Naive thymus-derived CD8-positive, alpha-beta T cell (primary cell): Measurements from ENCODE around the gene ABHD17B. TPM values are rescaled to one million over a fixed set of nuclear protein-coding genes. Genes with fewer than 3 reads are reported as not detected.
A peak's percentile ranks its signal among the peaks of the same experiment; 100 is the strongest.
"Not testable (repeated sequence)": the region's sequence is repeated elsewhere in the genome, so short reads cannot be mapped to it uniquely, and the experiment has no call there.

Experiments
- ATAC-seq, 2 donors: fragments of 150-1000 bp; cut with Tn5 transposase in 1 of 2; sonication (Bioruptor Pico), chemical (Tn5 transposase) in 1 of 2; 1 replicate in 1 of 2; 2 replicates in 1 of 2; pipeline ENCODE4 v1.10.0; 2021; ENCODE audit warnings: mild to moderate bottlenecking in 2 of 2, moderate library complexity in 2 of 2
- POLR2A ChIA-PET: fragments of 350-600 bp; sonication (Branson Sonifier 250); formaldehyde crosslinking; loops from one replicate; lab custom pipeline; 2021; ENCODE audit warnings: antibody characterized with exemption; lab: Charles Lee
- DNase-seq, 10 donors: peaks; one replicate each; pipeline versions ENCODE4 v3.0.0 to v3.0.0-alpha.2; 2020 to 2022
- H3K27ac Mint-ChIP-seq, 10 donors: one replicate each; pipeline ENCODE4 v1.8.0; 2020 to 2022; ENCODE audit warnings: mild to moderate bottlenecking in 10 of 10, mixed read lengths in 10 of 10, moderate library complexity in 4 of 10, inconsistent platforms in 1 of 10
- H3K27me3 Mint-ChIP-seq, 5 donors: one replicate each; pipeline ENCODE4 v1.8.0; 2021 to 2022; ENCODE audit warnings: mixed read lengths in 5 of 5
- H3K36me3 Mint-ChIP-seq, 3 donors: one replicate each; pipeline ENCODE4 v1.8.0; 2020 to 2022; ENCODE audit warnings: mixed read lengths in 3 of 3, mild to moderate bottlenecking in 2 of 3, inconsistent platforms in 1 of 3
- H3K4me1 Mint-ChIP-seq, 4 donors: one replicate each; pipeline ENCODE4 v1.8.0; 2021 to 2022; ENCODE audit warnings: mixed read lengths in 4 of 4
- H3K4me3 Mint-ChIP-seq, 10 donors: one replicate each; pipeline ENCODE4 v1.8.0; 2020 to 2022; ENCODE audit warnings: mild to moderate bottlenecking in 10 of 10, mixed read lengths in 10 of 10, moderate library complexity in 6 of 10, inconsistent platforms in 1 of 10
- H3K9me3 Mint-ChIP-seq, 9 donors: one replicate each; pipeline ENCODE4 v1.8.0; 2020 to 2022; ENCODE audit warnings: mixed read lengths in 9 of 9, mild to moderate bottlenecking in 3 of 9, inconsistent platforms in 1 of 9, moderate library complexity in 1 of 9
- polyA plus RNA-seq, 3 donors: library from polyadenylated mRNA; unstranded; fragments of 300-500 nt; fragmentation: Illumina TruSeq; gene quantifications; one replicate each; pipeline ENCODE4 v1.2.3, GENCODE V29; 2021
- total RNA-seq, 8 experiments: library from RNA in 2 of 8; stranded (reverse) in 2 of 8; gene quantifications; one replicate each; pipeline ENCODE4 v1.2.3 and lab custom pipeline; 2021 to 2026

The ABHD17B gene
- total and polyA plus RNA-seq, 5 experiments from 2014 or later, result 20.3 to 25.8 (median 23.9) TPM

GRCh38 chr9:71909887-71910649 lies 925 bp downstream of the ABHD17B start:
- peaks cover 30 to 72% (median 66%) of the 10 kb centered on the region in 4 donors for H3K4me1 Mint-ChIP-seq
- POLR2A ChIA-PET, result interaction anchor here (1.3 to 2.1 kb wide), 4 partner anchors 13 to 142 kb away, joined by 3 to 10 read pairs (median 4); partner anchors contain the start of gene CEMIP2

DNA sequence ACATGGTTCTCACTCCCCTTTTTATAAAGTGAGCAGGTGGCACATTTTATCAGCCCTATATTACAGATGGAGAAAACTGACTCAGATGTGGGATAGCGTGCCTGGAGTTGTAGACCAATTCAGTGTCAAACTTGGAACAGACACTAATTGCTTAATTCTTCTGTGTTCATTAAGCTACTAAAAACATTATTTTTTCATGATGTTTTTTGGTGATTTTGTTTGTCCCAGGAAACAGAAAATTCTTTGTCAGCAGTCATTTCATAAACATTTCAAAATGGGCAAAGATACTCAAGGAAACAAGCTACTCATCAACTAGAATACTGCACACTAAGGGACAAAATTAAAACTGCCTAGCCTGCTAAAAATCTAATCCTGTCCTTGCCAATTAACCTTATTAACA lies 2.2 kb downstream of the ABHD17B start:
- Mint-ChIP-seq H3K4me1 (peaks cover 28 to 72% (median 67%) of the 10 kb centered on the region in 4 donors), H3K36me3 (peaks cover 0 to 5% (median 0%) of the 10 kb centered on the region in 3 donors)
- POLR2A ChIA-PET, result no interaction called here

More at GRCh38 chr9:71909887-71910649, 925 bp downstream of the ABHD17B start:
- peak overlapping the region; percentile 91 to 100 (median 100) for H3K4me3 Mint-ChIP-seq
- no peaks in the 10 kb centered on the region for H3K27me3 Mint-ChIP-seq
- H3K9me3 Mint-ChIP-seq, result peaks cover 0 to 2% (median 0%) of the 10 kb centered on the region in 9 donors
- H3K27ac Mint-ChIP-seq, result peak overlapping the region; percentile 47 to 91 (median 74)
- DNase-seq (peak in 7 of 10 donors; percentile 5 to 32 (median 25)), ATAC-seq (peak in 1 of 2 donors; percentile 0)
- H3K36me3 Mint-ChIP-seq, result peaks cover 0 to 9% (median 0%) of the 10 kb centered on the region in 3 donors

GRCh38 chr9:71904076-71904475 lies 6.9 kb downstream of the ABHD17B start:
- ATAC-seq, result no peak
- Mint-ChIP-seq H3K4me1 (peaks cover 25 to 84% (median 71%) of the 10 kb centered on the region in 4 donors), H3K4me3 (no peak overlapping the region), H3K9me3 (no peaks in the 10 kb centered on the region), H3K36me3 (peaks cover 0 to 5% (median 0%) of the 10 kb centered on the region in 3 donors), H3K27me3 (no peaks in the 10 kb centered on the region), H3K27ac (peak overlapping the region in 3 of 10 donors; percentile 5 to 84 (median 64))
- POLR2A ChIA-PET, result no interaction called here
- no peak for DNase-seq

More for the DNA sequence above, 2.2 kb downstream of the ABHD17B start:
- H3K27me3 Mint-ChIP-seq, result no peaks in the 10 kb centered on the region
- no peak for DNase-seq
- H3K27ac Mint-ChIP-seq, result peak overlapping the region in 3 of 10 donors; percentile 48 to 83 (median 75)
- H3K9me3 Mint-ChIP-seq, result peaks cover 0 to 2% (median 0%) of the 10 kb centered on the region in 9 donors
- H3K4me3 Mint-ChIP-seq, result peak overlapping the region; percentile 88 to 100 (median 100)
- ATAC-seq, result no peak

GRCh38 chr9:71901695-71902597 lies 9.0 kb downstream of the ABHD17B start:
- no peak for DNase-seq
- Mint-ChIP-seq H3K4me1 (peaks cover 22 to 84% (median 73%) of the 10 kb centered on the region in 4 donors), H3K36me3 (peaks cover 0 to 5% (median 0%) of the 10 kb centered on the region in 3 donors), H3K27me3 (no peaks in the 10 kb centered on the region), H3K4me3 (peak overlapping the region in 8 of 10 donors; percentile 14 to 53 (median 24)), H3K27ac (peak overlapping the region; percentile 37 to 84 (median 58)), H3K9me3 (no peaks in the 10 kb centered on the region)
- POLR2A ChIA-PET, result no interaction called here
- ATAC-seq, result peak; percentile 49 to 60

DNA sequence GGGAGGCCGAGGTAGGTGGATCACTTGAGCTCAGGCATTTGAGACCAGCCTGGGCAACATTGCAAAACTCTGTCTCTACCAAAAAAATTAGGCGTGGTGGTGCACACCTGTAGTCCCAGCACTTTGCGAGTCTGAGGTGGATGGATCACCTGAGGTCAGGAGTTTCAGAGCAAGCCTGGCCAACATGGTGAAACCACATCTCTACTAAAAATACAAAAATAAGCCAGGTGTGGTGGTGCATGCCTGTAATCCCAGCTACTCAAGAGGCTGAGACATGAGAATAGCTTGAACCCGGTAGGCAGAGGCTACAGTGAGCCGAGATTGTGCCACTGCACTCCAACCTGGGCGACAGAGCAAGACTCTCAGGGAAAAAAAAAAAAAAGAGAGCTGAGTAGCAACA lies 12.2 kb downstream of the ABHD17B start:
- ATAC-seq, H3K9me3 Mint-ChIP-seq, H3K36me3 Mint-ChIP-seq, H3K27me3 Mint-ChIP-seq, DNase-seq: not testable (repeated sequence)
- peak overlapping the region in 5 of 10 donors; percentile 20 to 86 (median 67) for H3K27ac Mint-ChIP-seq
- peaks cover 28 to 94% (median 80%) of the 10 kb centered on the region in 4 donors for H3K4me1 Mint-ChIP-seq
- POLR2A ChIA-PET, result interaction anchor here (0.8 kb wide), 1 partner anchor 104 kb away, joined by 3 read pairs; no protein-coding TSS in a partner anchor
- peak overlapping the region in 3 of 10 donors; percentile 9 to 72 (median 20) for H3K4me3 Mint-ChIP-seq

DNA sequence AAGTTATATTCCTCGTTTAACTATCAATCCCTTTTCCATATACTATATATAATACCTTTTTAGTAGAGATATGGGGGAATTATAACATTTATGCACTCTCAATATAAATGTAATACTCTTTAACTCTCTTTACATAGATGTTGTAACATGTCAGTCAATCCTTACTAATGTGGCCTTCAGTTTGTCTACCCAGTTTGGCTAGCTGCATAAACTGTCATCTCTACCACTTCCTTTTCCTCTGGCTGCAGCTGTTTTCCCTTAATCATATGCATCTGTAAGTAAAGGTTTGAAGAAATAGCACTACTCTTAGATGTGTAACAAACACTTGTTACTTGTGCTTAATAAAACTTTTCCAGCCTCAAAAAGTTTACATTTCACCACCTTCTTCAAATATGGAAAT lies 13.4 kb downstream of the ABHD17B start:
- POLR2A ChIA-PET, result interaction anchor here (0.7 kb wide), 2 partner anchors 14 to 52 kb away, joined by 3 read pairs; partner anchors contain the start of genes ABHD17B and C9orf85
- H3K4me1 Mint-ChIP-seq, result peaks cover 34 to 93% (median 82%) of the 10 kb centered on the region in 4 donors
- peak overlapping the region in 8 of 10 donors; percentile 7 to 84 (median 70) for H3K27ac Mint-ChIP-seq
- no peaks in the 10 kb centered on the region for H3K36me3 Mint-ChIP-seq
- peak overlapping the region; percentile 34 to 73 (median 56) for H3K4me3 Mint-ChIP-seq
- DNase-seq (peak in 4 of 10 donors; percentile 23 to 49 (median 34)), ATAC-seq (peak; percentile 83 to 88)
- no peaks in the 10 kb centered on the region for H3K9me3 Mint-ChIP-seq
- no peaks in the 10 kb centered on the region for H3K27me3 Mint-ChIP-seq

- POLR2A ChIA-PET, result interaction anchor here (0.8 kb wide), 1 partner anchor 14 kb away, joined by 4 read pairs; the partner anchor contains the start of gene ABHD17B
Observed at GRCh38 chr9:71896761-71897160, 14.2 kb downstream of the ABHD17B start.

DNA sequence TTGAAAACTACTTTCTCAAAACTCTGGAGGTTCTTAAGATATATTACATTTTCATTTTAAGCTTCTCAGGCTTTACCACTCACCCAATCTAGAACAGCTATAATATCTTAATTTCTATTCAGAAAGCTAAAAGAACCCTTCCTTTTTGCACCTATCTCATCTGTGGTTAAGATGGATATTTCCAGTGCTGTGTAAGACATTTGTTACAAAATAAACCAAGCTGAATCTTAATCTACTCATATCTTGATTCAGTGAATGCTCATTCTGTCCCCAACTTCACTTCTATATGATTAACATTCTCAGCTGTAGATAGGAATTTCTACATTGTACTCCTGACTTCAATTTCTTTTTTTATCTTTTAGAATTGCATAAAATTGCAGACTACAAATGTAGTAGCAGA lies 15.0 kb downstream of the ABHD17B start:
- Mint-ChIP-seq H3K9me3 (no peaks in the 10 kb centered on the region), H3K4me3 (peak overlapping the region in 1 of 10 donors; percentile 0), H3K27me3 (no peaks in the 10 kb centered on the region), H3K27ac (peak overlapping the region in 4 of 10 donors; percentile 14 to 84 (median 39)), H3K4me1 (peaks cover 28 to 89% (median 74%) of the 10 kb centered on the region in 4 donors), H3K36me3 (no peaks in the 10 kb centered on the region)
- no peak for ATAC-seq
- POLR2A ChIA-PET, result no interaction called here
- no peak for DNase-seq

More at GRCh38 chr9:71896761-71897160, 14.2 kb downstream of the ABHD17B start:
- Mint-ChIP-seq H3K27ac (peak overlapping the region in 7 of 10 donors; percentile 24 to 84 (median 57)), H3K36me3 (no peaks in the 10 kb centered on the region), H3K4me3 (peak overlapping the region in 8 of 10 donors; percentile 15 to 68 (median 56)), H3K27me3 (no peaks in the 10 kb centered on the region), H3K4me1 (peaks cover 30 to 88% (median 76%) of the 10 kb centered on the region in 4 donors), H3K9me3 (no peaks in the 10 kb centered on the region)
- DNase-seq (no peak), ATAC-seq (no peak)

DNA sequence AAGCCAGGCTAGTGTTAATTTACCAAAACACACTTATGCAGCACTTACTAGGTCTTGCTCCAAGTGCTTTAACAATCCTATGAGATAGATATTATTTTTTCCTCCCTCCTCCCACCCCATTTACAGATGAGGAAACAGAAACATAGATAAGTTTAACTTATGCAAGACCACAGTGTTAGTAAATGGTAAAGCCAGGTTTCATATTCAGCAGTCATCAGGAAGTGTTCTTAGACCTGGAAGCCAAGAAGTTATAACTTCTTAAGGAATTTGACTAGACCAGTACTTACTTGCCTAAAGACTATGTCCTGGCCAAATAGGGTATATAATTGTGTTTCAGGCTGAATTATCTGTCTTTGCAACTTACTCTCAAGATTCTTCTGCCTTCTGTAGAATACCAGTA lies 15.9 kb downstream of the ABHD17B start:
- Mint-ChIP-seq H3K4me1 (peaks cover 28 to 85% (median 71%) of the 10 kb centered on the region in 4 donors), H3K27ac (peak overlapping the region in 3 of 10 donors; percentile 15 to 84 (median 54)), H3K9me3 (no peaks in the 10 kb centered on the region), H3K4me3 (no peak overlapping the region), H3K36me3 (no peaks in the 10 kb centered on the region), H3K27me3 (no peaks in the 10 kb centered on the region)
- ATAC-seq (no peak), DNase-seq (no peak)
- POLR2A ChIA-PET, result no interaction called here

DNA sequence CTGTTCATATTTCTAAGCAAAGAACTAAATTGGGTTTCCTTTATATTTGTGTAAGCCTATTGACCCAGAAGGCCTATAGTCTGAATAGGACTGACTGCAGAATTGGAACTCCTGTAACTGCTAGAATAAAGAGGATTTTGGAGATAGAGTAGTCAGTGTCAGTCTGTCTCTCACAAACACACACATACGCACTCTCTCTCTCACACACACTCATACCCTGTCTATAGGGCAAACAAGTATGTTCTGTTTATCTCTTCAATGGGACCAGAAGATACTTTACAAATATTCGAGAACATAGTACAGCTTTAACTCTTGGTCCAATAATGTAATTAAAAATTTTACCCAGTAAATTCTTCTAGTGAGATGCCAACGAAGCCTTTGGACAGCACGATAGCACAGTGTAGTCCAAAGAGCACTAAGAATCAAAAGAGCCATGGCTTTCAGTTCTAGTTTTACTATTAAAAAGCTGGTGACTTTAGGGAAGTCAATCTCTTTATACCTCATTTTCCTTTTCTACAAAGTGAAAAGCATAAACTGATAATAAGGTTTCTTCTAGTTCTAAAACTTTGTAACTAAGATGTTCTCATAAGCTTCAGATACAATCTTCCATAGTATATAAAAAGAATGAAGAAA lies 19.3 kb downstream of the ABHD17B start:
- no peaks in the 10 kb centered on the region for H3K9me3 Mint-ChIP-seq
- H3K27ac Mint-ChIP-seq, result peak overlapping the region in 3 of 10 donors; percentile 2 to 45 (median 4)
- ATAC-seq (no peak), DNase-seq (no peak)
- peaks cover 31 to 72% (median 58%) of the 10 kb centered on the region in 4 donors for H3K4me1 Mint-ChIP-seq
- POLR2A ChIA-PET, result interaction anchor here (0.5 to 0.9 kb wide), 2 partner anchors 53 to 72 kb away, joined by 3 to 6 read pairs; no protein-coding TSS in a partner anchor
- no peaks in the 10 kb centered on the region for H3K27me3 Mint-ChIP-seq
- H3K4me3 Mint-ChIP-seq, result peak overlapping the region in 1 of 10 donors; percentile 5
- no peaks in the 10 kb centered on the region for H3K36me3 Mint-ChIP-seq

- Mint-ChIP-seq H3K27me3 (no peaks in the 10 kb centered on the region), H3K36me3 (no peaks in the 10 kb centered on the region), H3K4me1 (peaks cover 30 to 70% (median 56%) of the 10 kb centered on the region in 4 donors), H3K27ac (no peak overlapping the region), H3K9me3 (peaks cover 0 to 3% (median 0%) of the 10 kb centered on the region in 9 donors), H3K4me3 (no peak overlapping the region)
- no peak for DNase-seq
- ATAC-seq, result no peak
- POLR2A ChIA-PET, result no interaction called here
Observed at GRCh38 chr9:71890042-71890679, 20.8 kb downstream of the ABHD17B start.
